ENCODE data around the gene WNT10A.

DNA sequence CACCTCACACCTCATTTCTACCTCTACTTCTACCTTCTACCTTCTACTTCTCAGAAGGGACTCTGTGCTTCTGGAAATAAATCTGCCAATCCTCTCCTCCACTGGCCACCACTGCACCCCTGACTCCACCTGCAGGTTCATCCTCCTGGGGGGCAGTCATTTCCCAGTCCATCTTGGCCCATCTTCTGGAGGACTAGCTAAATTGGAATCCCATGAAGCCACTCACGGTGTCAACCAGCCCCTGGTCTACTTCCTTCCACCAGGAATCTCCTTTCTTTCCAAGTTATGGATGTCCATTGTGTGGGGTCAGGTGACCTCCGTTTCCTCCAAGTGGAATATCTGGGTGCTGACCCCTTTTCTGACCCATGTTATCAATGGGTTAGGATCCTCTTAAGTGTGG, 3.9 kb downstream of the WNT10A start:
- TF ChIP-seq, protein P1, sequence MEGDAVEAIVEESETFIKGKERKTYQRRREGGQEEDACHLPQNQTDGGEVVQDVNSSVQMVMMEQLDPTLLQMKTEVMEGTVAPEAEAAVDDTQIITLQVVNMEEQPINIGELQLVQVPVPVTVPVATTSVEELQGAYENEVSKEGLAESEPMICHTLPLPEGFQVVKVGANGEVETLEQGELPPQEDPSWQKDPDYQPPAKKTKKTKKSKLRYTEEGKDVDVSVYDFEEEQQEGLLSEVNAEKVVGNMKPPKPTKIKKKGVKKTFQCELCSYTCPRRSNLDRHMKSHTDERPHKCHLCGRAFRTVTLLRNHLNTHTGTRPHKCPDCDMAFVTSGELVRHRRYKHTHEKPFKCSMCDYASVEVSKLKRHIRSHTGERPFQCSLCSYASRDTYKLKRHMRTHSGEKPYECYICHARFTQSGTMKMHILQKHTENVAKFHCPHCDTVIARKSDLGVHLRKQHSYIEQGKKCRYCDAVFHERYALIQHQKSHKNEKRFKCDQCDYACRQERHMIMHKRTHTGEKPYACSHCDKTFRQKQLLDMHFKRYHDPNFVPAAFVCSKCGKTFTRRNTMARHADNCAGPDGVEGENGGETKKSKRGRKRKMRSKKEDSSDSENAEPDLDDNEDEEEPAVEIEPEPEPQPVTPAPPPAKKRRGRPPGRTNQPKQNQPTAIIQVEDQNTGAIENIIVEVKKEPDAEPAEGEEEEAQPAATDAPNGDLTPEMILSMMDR (IDR thresholded peaks at IDR 0.05; ENCODE audit: insufficient read depth, low read depth, low read length), result no peak
- no peak for TF ChIP-seq EZH2 (IDR thresholded peaks at IDR 0.05; ENCODE audit: insufficient read depth, low read length)
